ENCODE data around the gene ZNF236. TPM values are rescaled to one million over a fixed set of nuclear protein-coding genes. Genes with fewer than 3 reads are reported as not detected.

ZNF236 gene
- total RNA-seq, 4 donors from 2014 or later, result 13.4 to 38.0 (median 15.1) TPM

- H3K27ac ChIP-seq, result no peak overlapping the region
- WGBS, result 88% methylated on average over 19 of the region's 20 CpGs
- H3K4me3 ChIP-seq, result no peak overlapping the region
- H3K9me3 ChIP-seq, result no peaks in the 10 kb centered on the region
- no peaks in the 10 kb centered on the region for H3K27me3 ChIP-seq
- DNase-seq (ENCODE audit: low spot score in 2 of 2), result no peak
- H3K36me3 ChIP-seq, result peaks cover 6% of the 10 kb centered on the region
- no peak for TF ChIP-seq POLR2AphosphoS5 (IDR thresholded peaks at IDR 0.05)
- no peak for TF ChIP-seq EP300 (IDR thresholded peaks at IDR 0.05)
- no peak for TF ChIP-seq POLR2A (IDR thresholded peaks at IDR 0.05)
- TF ChIP-seq CTCF (IDR thresholded peaks at IDR 0.05), result no peak
- peaks cover 15% of the 10 kb centered on the region for H3K4me1 ChIP-seq
These were observed 151.3 kb downstream of the ZNF236 start for GRCh38 chr18:76973520-76974266.

GRCh38 chr18:76974386-76974785 is 152.0 kb downstream of the ZNF236 start:
- Histone ChIP-seq H3K27me3 (no peaks in the 10 kb centered on the region), H3K36me3 (no peaks in the 10 kb centered on the region), H3K9me3 (no peaks in the 10 kb centered on the region), H3K27ac (no peak overlapping the region), H3K4me3 (no peak overlapping the region), H3K4me1 (peaks cover 15% of the 10 kb centered on the region)
- WGBS, result 75% methylated on average over 5 of the region's 5 CpGs
- DNase-seq (ENCODE audit: low spot score in 2 of 2), result no peak
- TF ChIP-seq EP300 (IDR thresholded peaks at IDR 0.05), result no peak
- TF ChIP-seq POLR2AphosphoS5 (IDR thresholded peaks at IDR 0.05), result no peak
- no peak for TF ChIP-seq CTCF (IDR thresholded peaks at IDR 0.05)
- TF ChIP-seq POLR2A (IDR thresholded peaks at IDR 0.05), result no peak

- Histone ChIP-seq H3K27ac (no peak overlapping the region), H3K9me3 (no peaks in the 10 kb centered on the region), H3K36me3 (no peaks in the 10 kb centered on the region), H3K4me3 (no peak overlapping the region), H3K4me1 (peaks cover 15% of the 10 kb centered on the region), H3K27me3 (no peaks in the 10 kb centered on the region)
- TF ChIP-seq POLR2A (IDR thresholded peaks at IDR 0.05) (no peak), POLR2AphosphoS5 (IDR thresholded peaks at IDR 0.05) (no peak)
- WGBS, result 81% methylated on average over 10 of the region's 14 CpGs
- DNase-seq (ENCODE audit: low spot score in 2 of 2), result no peak
These were observed 153.3 kb downstream of the ZNF236 start for GRCh38 chr18:76975577-76976110.

GRCh38 chr18:76977108-76977621 is 154.8 kb downstream of the ZNF236 start:
- Histone ChIP-seq H3K9me3 (no peaks in the 10 kb centered on the region), H3K4me1 (peaks cover 15% of the 10 kb centered on the region), H3K27ac (no peak overlapping the region), H3K4me3 (no peak overlapping the region), H3K36me3 (no peaks in the 10 kb centered on the region), H3K27me3 (no peaks in the 10 kb centered on the region)
- DNase-seq (ENCODE audit: low spot score in 2 of 2), result no peak
- TF ChIP-seq POLR2AphosphoS5 (IDR thresholded peaks at IDR 0.05) (no peak), CTCF (IDR thresholded peaks at IDR 0.05) (no peak), POLR2A (IDR thresholded peaks at IDR 0.05) (no peak), EP300 (IDR thresholded peaks at IDR 0.05) (no peak)
- 66% methylated on average over 12 of the region's 14 CpGs for WGBS

GRCh38 chr18:76977684-76978232 is 155.4 kb downstream of the ZNF236 start:
- H3K4me1 ChIP-seq, result peaks cover 13% of the 10 kb centered on the region
- H3K4me3 ChIP-seq, result no peak overlapping the region
- H3K27ac ChIP-seq, result no peak overlapping the region
- WGBS, result 71% methylated on average over 11 of the region's 11 CpGs
- H3K9me3 ChIP-seq, result no peaks in the 10 kb centered on the region
- DNase-seq (ENCODE audit: low spot score in 2 of 2), result no peak
- no peak for TF ChIP-seq EP300 (IDR thresholded peaks at IDR 0.05)
- TF ChIP-seq CTCF (IDR thresholded peaks at IDR 0.05), result no peak
- no peak for TF ChIP-seq POLR2AphosphoS5 (IDR thresholded peaks at IDR 0.05)
- no peak for TF ChIP-seq POLR2A (IDR thresholded peaks at IDR 0.05)
- H3K27me3 ChIP-seq, result no peaks in the 10 kb centered on the region
- H3K36me3 ChIP-seq, result no peaks in the 10 kb centered on the region

Measured in suprapubic skin (tissue), 4 donors.